ENCODE data around the gene PHF21B.

PHF21B gene

DNA sequence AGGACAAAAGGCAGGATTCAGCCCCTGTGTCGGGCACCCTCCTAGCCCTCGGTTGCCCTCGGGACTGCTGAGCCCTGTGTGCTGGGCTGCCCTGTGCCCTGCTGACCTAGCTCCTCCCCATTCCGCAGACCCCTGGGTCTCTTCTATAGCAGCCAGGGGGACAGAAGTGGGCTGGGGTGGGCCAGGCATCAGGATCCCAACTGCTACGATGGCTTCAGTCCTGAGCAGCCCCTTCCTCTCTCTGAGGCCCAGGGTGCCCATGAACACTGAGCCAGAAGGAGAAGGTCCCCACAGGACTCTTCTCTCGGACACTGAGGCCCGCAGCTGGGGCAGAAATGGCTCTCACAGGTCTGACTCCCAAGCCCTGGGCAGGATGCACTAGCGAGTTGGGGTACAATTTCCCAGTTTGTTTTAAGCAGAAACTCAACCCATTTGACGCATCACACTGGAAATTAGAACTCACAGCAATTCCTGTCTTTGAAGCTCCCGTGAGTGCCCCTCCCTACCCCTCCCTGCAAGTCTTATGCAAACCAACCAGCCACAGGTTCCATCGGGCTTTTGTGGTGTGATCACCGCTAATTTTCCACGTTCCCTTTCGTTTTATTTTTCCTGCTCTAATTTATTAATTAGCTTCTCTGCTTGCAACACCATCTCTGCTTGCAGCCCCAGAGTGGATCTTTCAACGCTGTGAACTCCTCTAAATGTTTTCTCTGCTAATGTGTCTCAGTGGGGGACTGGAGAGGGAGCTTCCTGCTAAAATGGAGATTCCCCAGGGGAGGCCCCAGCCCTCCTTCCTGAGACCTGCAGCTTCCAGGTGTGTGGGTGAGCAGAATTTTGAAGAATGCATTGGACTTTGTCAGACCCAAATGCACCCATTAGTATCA, 56.7 kb downstream of the PHF21B start:
- H3K36me3 ChIP-seq (ENCODE audit: control insufficient read depth, low read depth, low read length), result peaks cover 6% of the 10 kb centered on the region
- H3K27ac ChIP-seq (ENCODE audit: low read length), result no peak overlapping the region
- H3K4me1 ChIP-seq (ENCODE audit: control insufficient read depth, low read depth, low read length), result peaks cover 48% of the 10 kb centered on the region
- H3K4me3 ChIP-seq (ENCODE audit: low read length), result peak overlapping the region; percentile 4
- no peak overlapping the region for H3K9ac ChIP-seq (ENCODE audit: low read length)
- peaks cover 7% of the 10 kb centered on the region for H3K9me3 ChIP-seq (ENCODE audit: control insufficient read depth, low read depth, low read length)
- H3K27me3 ChIP-seq (ENCODE audit: control insufficient read depth, insufficient read depth, low read length), result no peaks in the 10 kb centered on the region

DNA sequence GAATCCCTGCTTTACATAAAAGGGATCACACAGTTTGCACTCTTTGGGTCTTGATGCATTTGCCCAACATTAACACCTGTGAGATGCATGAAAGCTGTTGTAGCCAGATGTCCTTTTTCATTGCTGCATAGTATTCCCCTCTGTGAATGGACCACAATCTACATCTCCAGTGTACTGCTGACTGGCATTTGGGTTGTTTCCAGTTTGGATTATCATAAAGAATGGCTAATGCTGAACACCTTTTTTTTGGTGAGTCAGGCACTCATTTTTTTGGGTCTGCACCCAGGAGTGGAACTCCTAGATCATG, 58.3 kb downstream of the PHF21B start:
- no peak overlapping the region for H3K27ac ChIP-seq (ENCODE audit: low read length)

DNA sequence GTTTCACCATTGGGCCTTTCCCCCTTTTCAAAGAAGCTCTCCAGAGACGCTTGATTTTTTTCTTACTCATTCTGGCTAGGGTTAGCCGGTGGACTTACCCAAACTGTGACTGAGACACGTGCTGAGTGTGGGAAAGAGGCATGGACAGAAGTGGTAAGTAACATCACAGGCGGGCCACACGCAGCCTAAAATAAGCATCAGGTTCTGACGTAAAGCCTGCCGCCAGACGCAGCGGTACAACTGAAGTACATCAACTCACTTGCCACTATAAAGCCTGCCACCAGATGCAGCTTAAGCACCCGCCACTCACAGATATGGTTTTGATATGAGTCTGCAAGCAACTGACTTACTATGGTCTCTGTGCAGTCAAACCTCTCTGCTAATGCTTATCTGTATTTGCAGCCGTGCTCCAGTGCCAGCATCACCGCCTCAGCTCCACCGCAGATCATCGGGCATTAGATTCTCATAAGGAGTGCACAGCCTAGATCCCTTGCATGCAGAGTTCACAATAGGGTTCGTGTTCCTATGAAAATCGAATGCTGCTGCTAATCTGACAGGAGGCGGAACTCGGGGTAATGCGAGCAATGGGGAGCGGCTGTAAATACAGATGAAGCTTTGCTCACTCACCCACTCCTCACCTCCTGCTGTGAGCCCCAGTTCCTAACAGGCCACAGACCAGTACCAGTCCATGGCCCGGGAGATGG, 58.8 kb downstream of the PHF21B start:
- Histone ChIP-seq H3K36me3 (ENCODE audit: control insufficient read depth, low read depth, low read length) (peaks cover 6% of the 10 kb centered on the region), H3K4me3 (ENCODE audit: low read length) (no peak overlapping the region), H3K27me3 (ENCODE audit: control insufficient read depth, insufficient read depth, low read length) (no peaks in the 10 kb centered on the region), H3K27ac (ENCODE audit: low read length) (no peak overlapping the region), H3K4me1 (ENCODE audit: control insufficient read depth, low read depth, low read length) (peaks cover 35% of the 10 kb centered on the region), H3K9ac (ENCODE audit: low read length) (no peak overlapping the region), H3K9me3 (ENCODE audit: control insufficient read depth, low read depth, low read length) (peaks cover 7% of the 10 kb centered on the region)

More for the DNA sequence above, 58.3 kb downstream of the PHF21B start:
- peaks cover 35% of the 10 kb centered on the region for H3K4me1 ChIP-seq (ENCODE audit: control insufficient read depth, low read depth, low read length)
- no peak overlapping the region for H3K4me3 ChIP-seq (ENCODE audit: low read length)
- H3K36me3 ChIP-seq (ENCODE audit: control insufficient read depth, low read depth, low read length), result peaks cover 6% of the 10 kb centered on the region
- no peak overlapping the region for H3K9ac ChIP-seq (ENCODE audit: low read length)
- H3K27me3 ChIP-seq (ENCODE audit: control insufficient read depth, insufficient read depth, low read length), result no peaks in the 10 kb centered on the region
- peaks cover 7% of the 10 kb centered on the region for H3K9me3 ChIP-seq (ENCODE audit: control insufficient read depth, low read depth, low read length)

DNA sequence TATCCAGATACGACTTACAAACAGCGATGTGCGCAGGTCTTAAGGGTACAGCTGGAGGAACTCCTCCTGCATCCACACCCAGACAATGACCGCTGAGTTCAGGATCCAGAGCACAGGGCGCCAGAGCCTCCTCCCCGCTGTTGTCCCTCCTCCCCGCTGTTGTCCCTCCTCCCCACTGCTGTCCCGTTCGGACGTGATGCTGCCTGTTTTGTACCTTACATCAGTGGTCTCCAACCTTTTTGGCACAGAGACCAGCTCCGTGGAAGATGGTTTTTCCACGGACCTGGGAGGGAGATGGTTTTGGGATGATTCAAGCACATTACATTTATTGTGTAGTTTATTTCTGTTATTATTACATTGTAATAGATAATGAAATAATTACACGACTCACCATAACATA, 62.0 kb downstream of the PHF21B start:
- Histone ChIP-seq H3K9ac (ENCODE audit: low read length) (no peak overlapping the region), H3K27me3 (ENCODE audit: control insufficient read depth, insufficient read depth, low read length) (no peaks in the 10 kb centered on the region), H3K4me1 (ENCODE audit: control insufficient read depth, low read depth, low read length) (peaks cover 12% of the 10 kb centered on the region), H3K36me3 (ENCODE audit: control insufficient read depth, low read depth, low read length) (peaks cover 6% of the 10 kb centered on the region), H3K4me3 (ENCODE audit: low read length) (no peak overlapping the region), H3K9me3 (ENCODE audit: control insufficient read depth, low read depth, low read length) (peaks cover 7% of the 10 kb centered on the region), H3K27ac (ENCODE audit: low read length) (no peak overlapping the region)

DNA sequence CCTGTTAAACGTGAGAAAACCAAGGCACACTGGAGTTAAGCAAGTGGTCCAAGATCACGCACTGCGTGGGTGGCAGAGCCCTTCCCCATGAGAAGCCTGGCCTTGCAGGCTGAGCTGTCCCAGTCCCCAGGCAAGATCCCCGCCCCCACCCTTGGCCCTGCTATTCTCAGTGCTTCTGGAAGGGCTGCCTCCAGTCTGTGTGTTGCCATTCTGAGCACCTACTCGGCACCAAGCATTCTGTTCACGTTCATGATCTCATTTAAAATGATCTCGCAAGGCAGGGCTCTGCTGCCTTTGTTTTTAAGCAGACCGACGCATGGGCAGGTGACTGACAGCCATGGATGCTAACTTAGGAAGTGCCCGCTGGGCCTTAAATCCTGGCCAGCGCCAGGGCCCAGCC, 62.8 kb downstream of the PHF21B start:
- H3K36me3 ChIP-seq (ENCODE audit: control insufficient read depth, low read depth, low read length), result peaks cover 6% of the 10 kb centered on the region
- H3K27me3 ChIP-seq (ENCODE audit: control insufficient read depth, insufficient read depth, low read length), result no peaks in the 10 kb centered on the region
- peaks cover 5% of the 10 kb centered on the region for H3K4me1 ChIP-seq (ENCODE audit: control insufficient read depth, low read depth, low read length)
- peaks cover 7% of the 10 kb centered on the region for H3K9me3 ChIP-seq (ENCODE audit: control insufficient read depth, low read depth, low read length)
- no peak overlapping the region for H3K9ac ChIP-seq (ENCODE audit: low read length)
- no peak overlapping the region for H3K27ac ChIP-seq (ENCODE audit: low read length)
- no peak overlapping the region for H3K4me3 ChIP-seq (ENCODE audit: low read length)

DNA sequence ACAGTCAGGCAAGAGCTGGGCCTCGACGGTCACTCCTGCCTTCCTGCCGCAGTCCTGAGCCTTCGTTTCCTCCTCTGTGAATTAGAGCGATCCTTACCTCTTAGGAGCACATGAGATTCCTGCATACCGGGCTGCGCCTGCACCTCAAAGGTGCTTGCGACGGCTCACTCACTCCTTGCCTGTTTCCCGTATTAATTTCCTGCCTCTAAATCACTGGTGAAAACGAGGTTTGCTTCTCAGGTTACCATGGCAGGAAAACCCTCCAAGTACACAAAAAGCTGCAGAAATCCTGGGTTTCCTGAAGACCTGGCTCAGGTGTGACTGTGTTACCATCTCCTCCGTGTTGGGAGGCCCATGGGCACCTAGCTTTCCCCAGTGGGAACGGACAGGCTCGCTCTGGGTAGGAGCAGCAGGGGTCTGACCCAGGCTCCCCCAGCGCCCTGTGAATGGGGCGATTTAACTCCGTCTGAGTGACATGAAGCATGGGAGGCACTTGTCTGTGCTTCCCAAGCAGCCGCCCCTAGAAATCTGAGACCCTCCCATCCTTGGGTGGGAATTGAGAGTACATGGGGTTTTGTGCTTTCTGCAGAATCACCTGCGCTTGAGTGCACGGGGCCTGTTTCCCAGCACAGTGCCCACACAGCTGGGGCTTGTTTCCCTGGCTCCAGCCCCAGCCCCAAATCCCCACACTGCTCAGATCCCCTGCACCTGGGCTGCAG, 64.8 kb downstream of the PHF21B start:
- Histone ChIP-seq H3K4me3 (ENCODE audit: low read length) (no peak overlapping the region), H3K27me3 (ENCODE audit: control insufficient read depth, insufficient read depth, low read length) (no peaks in the 10 kb centered on the region), H3K9ac (ENCODE audit: low read length) (no peak overlapping the region), H3K36me3 (ENCODE audit: control insufficient read depth, low read depth, low read length) (peaks cover 1% of the 10 kb centered on the region), H3K9me3 (ENCODE audit: control insufficient read depth, low read depth, low read length) (no peaks in the 10 kb centered on the region), H3K27ac (ENCODE audit: low read length) (no peak overlapping the region), H3K4me1 (ENCODE audit: control insufficient read depth, low read depth, low read length) (peaks cover 15% of the 10 kb centered on the region)

DNA sequence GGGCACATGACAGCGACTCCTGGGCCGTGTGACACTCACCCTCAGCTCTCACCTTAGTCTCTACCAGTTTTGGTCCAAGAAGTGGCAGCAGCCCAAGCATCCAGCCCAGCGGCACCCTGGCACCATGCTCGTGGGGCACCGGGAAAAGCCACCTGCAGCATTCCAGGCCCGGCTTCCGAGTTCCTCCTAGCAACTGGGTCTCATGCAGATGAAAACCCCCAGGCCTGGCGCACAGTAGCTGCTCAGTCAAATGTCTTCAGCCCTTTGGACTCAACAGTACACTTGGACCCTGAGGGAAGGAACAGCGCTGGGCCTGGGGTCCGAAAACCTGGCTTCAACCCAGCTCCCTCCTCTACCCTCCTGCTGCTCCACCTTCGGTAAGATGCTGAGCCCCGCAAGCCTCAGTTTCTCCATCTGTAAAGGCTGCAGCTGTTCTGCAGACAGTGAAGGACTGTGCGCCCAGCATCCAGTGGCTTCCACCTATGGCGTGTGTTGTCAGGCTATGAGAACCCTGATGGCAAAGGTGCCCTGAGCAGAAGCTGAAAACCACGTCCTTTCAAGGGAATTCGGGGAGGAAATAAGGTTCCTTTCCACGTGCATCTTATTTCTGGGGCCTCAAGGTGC, 66.0 kb downstream of the PHF21B start:
- H3K9ac ChIP-seq (ENCODE audit: low read length), result no peak overlapping the region
- H3K9me3 ChIP-seq (ENCODE audit: control insufficient read depth, low read depth, low read length), result no peaks in the 10 kb centered on the region
- H3K27me3 ChIP-seq (ENCODE audit: control insufficient read depth, insufficient read depth, low read length), result no peaks in the 10 kb centered on the region
- H3K4me1 ChIP-seq (ENCODE audit: control insufficient read depth, low read depth, low read length), result peaks cover 23% of the 10 kb centered on the region
- H3K36me3 ChIP-seq (ENCODE audit: control insufficient read depth, low read depth, low read length), result no peaks in the 10 kb centered on the region
- H3K27ac ChIP-seq (ENCODE audit: low read length), result no peak overlapping the region
- H3K4me3 ChIP-seq (ENCODE audit: low read length), result no peak overlapping the region

DNA sequence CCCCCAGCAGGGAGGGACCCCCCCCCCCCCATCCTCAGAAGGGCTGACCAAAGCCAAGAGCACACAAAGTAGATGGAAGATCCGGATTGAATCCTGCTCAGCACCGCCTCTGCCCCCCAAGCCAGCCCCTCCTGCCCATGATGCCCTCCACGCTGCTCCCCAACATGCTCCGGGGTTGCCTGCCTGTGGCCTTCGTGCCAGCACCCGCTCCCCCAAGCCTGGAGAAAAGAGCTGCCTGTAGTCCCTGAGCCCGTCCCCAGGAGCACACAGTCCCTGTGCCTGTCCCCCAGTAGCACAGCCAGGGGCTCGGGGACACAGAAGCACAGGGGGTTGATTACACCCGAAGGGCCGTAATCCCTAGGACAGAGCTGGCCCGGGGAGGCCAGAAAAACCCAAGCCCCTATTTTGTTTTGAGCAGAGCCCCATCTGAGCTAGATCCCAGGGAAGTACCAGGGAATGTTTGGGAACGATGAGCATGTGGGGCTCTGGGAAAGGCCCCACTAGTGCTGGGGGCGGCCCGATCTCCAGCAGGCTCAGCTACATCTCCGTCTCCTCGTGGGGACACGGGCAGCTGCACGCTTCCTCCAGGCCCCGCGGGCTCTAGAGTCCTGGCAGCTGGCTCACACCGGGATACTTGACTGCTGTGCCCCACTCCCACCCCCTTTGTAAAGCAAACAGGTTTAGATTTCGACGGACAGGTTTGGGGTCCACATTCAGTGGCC, 66.7 kb downstream of the PHF21B start:
- Histone ChIP-seq H3K9me3 (ENCODE audit: control insufficient read depth, low read depth, low read length) (no peaks in the 10 kb centered on the region), H3K4me1 (ENCODE audit: control insufficient read depth, low read depth, low read length) (peaks cover 23% of the 10 kb centered on the region), H3K4me3 (ENCODE audit: low read length) (no peak overlapping the region), H3K27me3 (ENCODE audit: control insufficient read depth, insufficient read depth, low read length) (no peaks in the 10 kb centered on the region), H3K27ac (ENCODE audit: low read length) (no peak overlapping the region), H3K9ac (ENCODE audit: low read length) (no peak overlapping the region), H3K36me3 (ENCODE audit: control insufficient read depth, low read depth, low read length) (no peaks in the 10 kb centered on the region)

DNA sequence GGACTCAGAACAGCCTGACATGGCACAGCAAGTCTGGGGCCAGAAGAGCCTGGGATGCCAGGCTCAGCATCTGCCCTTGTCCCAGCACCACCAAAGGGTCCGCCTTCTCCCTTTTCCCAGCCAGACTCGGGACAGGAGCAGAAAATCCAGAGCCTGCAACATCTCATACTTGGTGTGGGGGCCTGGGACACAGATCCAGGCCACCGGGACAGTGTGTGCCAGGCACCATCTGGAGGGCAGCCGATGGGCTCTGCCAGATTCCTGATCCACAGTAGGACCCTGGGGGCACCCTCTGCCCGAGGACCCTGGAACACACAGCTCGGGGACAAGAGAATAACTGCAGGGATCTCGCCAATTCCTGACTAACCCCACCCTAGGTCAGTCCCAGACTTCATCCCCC, 67.7 kb downstream of the PHF21B start:
- Histone ChIP-seq H3K4me1 (ENCODE audit: control insufficient read depth, low read depth, low read length) (peaks cover 23% of the 10 kb centered on the region), H3K9me3 (ENCODE audit: control insufficient read depth, low read depth, low read length) (no peaks in the 10 kb centered on the region), H3K4me3 (ENCODE audit: low read length) (no peak overlapping the region), H3K36me3 (ENCODE audit: control insufficient read depth, low read depth, low read length) (no peaks in the 10 kb centered on the region), H3K9ac (ENCODE audit: low read length) (no peak overlapping the region), H3K27ac (ENCODE audit: low read length) (no peak overlapping the region), H3K27me3 (ENCODE audit: control insufficient read depth, insufficient read depth, low read length) (no peaks in the 10 kb centered on the region)

DNA sequence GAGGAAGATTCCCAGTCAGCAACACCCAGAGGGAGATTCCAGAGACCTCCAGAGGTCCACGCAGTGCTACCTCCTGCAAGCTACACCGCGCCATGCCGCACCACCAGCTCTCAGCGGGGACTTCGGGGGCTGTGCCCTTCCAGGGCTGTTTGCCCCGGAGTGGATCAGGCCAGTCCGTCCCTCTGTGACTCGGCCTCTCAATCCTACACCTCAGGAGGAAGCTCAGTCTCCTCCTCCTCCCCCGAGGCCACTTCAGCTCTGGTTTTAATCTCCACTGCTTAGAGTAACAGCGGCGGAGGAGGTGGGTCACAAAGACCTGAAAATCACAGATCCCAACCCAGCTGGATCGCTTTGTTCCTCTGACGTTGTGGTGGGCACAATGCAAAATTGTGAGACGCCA, 68.6 kb downstream of the PHF21B start:
- Histone ChIP-seq H3K27ac (ENCODE audit: low read length) (no peak overlapping the region), H3K9me3 (ENCODE audit: control insufficient read depth, low read depth, low read length) (no peaks in the 10 kb centered on the region), H3K9ac (ENCODE audit: low read length) (no peak overlapping the region), H3K27me3 (ENCODE audit: control insufficient read depth, insufficient read depth, low read length) (no peaks in the 10 kb centered on the region), H3K36me3 (ENCODE audit: control insufficient read depth, low read depth, low read length) (no peaks in the 10 kb centered on the region), H3K4me1 (ENCODE audit: control insufficient read depth, low read depth, low read length) (peaks cover 23% of the 10 kb centered on the region), H3K4me3 (ENCODE audit: low read length) (no peak overlapping the region)

DNA sequence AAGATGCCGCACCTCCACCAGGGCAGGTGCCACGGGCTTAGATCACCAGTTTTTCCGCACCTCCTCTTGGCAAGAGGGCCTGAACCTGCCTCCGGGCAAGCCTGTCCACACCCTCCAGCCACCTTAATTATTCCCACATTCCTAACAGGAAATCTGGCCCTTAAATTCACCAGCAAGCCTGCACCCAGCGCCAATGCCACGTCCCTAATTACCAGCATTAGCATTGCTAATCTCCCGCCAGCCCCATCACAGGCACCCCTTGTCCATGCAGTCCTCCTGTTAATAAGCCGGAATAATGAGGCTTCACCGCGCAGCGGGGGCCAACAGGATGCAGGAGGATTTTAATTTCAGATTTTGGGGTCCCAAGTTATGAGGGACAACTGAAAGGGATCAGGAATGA, 69.7 kb downstream of the PHF21B start:
- Histone ChIP-seq H3K36me3 (ENCODE audit: control insufficient read depth, low read depth, low read length) (no peaks in the 10 kb centered on the region), H3K4me1 (ENCODE audit: control insufficient read depth, low read depth, low read length) (peaks cover 23% of the 10 kb centered on the region), H3K9me3 (ENCODE audit: control insufficient read depth, low read depth, low read length) (no peaks in the 10 kb centered on the region), H3K9ac (ENCODE audit: low read length) (no peak overlapping the region), H3K27me3 (ENCODE audit: control insufficient read depth, insufficient read depth, low read length) (no peaks in the 10 kb centered on the region), H3K4me3 (ENCODE audit: low read length) (no peak overlapping the region), H3K27ac (ENCODE audit: low read length) (no peak overlapping the region)
